SU-DHL-6 (cell line): ENCODE data around the gene MMAB.

ENCODE experiments used
- H2AFZ ChIP-seq: fragments of 200-600 bp; sonication (generic); 2 replicates; pipeline ENCODE4 v1.6.1; 2014; ENCODE audit warnings: low read depth, mild to moderate bottlenecking, moderate library complexity, mixed read lengths, antibody characterized with exemption, low read length; ENCODE audit not compliant: severe bottlenecking
- H3F3A ChIP-seq: fragments of 200-600 bp; shearing (Covaris generic); 2 replicates; pipeline ENCODE4 v1.6.0; 2016; ENCODE audit warnings: antibody characterized with exemption, mild to moderate bottlenecking; ENCODE audit not compliant: insufficient read depth
- H3K27ac ChIP-seq: fragments of 200-600 bp; sonication (generic); 2 replicates; pipeline ENCODE4 v1.5.1; 2016; ENCODE audit warnings: low read depth, mild to moderate bottlenecking, low read length, moderate library complexity, mixed read lengths
- H3K27me3 ChIP-seq: fragments of 200-600 bp; sonication (generic), shearing (Covaris generic); 2 replicates; pipeline ENCODE4 v1.6.0; 2014; ENCODE audit warnings: mild to moderate bottlenecking, low read length
- H3K36me3 ChIP-seq: fragments of 200-600 bp; sonication (generic); 2 replicates; pipeline ENCODE4 v1.6.1; 2014; ENCODE audit warnings: mild to moderate bottlenecking, low read length, mixed read lengths
- H3K4me2 ChIP-seq: fragments of 300-600, 200-600 bp; shearing (Covaris generic), sonication (generic); 2 replicates; pipeline ENCODE4 v1.6.0; 2014; ENCODE audit warnings: low read length, low read depth, mild to moderate bottlenecking; ENCODE audit not compliant: poor library complexity, severe bottlenecking
- H3K4me3 ChIP-seq: fragments of 200-600 bp; sonication (generic); 2 replicates; pipeline ENCODE4 v1.5.1; 2014; ENCODE audit warnings: antibody characterized with exemption, low read length, mild to moderate bottlenecking, mixed read lengths; ENCODE audit not compliant: insufficient read depth, poor library complexity, severe bottlenecking
- H3K79me2 ChIP-seq: fragments of 200-600 bp; sonication (generic); 2 replicates; pipeline ENCODE4 v1.6.1; 2014; ENCODE audit warnings: mild to moderate bottlenecking, low read length, moderate library complexity; ENCODE audit not compliant: insufficient read depth
- H3K9ac ChIP-seq: fragments of 200-600 bp; sonication (generic); 2 replicates; pipeline ENCODE4 v1.7.0; 2014; ENCODE audit warnings: mild to moderate bottlenecking, low read length
- H3K9me2 ChIP-seq: fragments of 200-600 bp; sonication (generic); replicated peaks from 2 replicates; pipeline ENCODE4 v1.6.1; 2014; ENCODE audit warnings: low read length; ENCODE audit not compliant: insufficient read depth
- H3K9me3 ChIP-seq: fragments of 200-600 bp; sonication (generic); 2 replicates; pipeline ENCODE4 v1.6.1; 2014; ENCODE audit warnings: low read length, mixed read lengths; ENCODE audit not compliant: insufficient read depth
- H4K20me1 ChIP-seq: fragments of 200-600 bp; sonication (generic); 2 replicates; pipeline ENCODE4 v1.6.1; 2014; ENCODE audit warnings: low read depth, mild to moderate bottlenecking, antibody characterized with exemption, low read length, moderate library complexity, mixed read lengths
- CTCF ChIP-seq: fragments of 200-600 bp; sonication (generic); IDR thresholded peaks from one replicate; pipeline ENCODE4 v1.5.1; 2017; ENCODE audit warnings: antibody characterized with exemption, mild to moderate bottlenecking, low read length, moderate library complexity; ENCODE audit not compliant: insufficient read depth, poor library complexity, severe bottlenecking
- EZH2phosphoT487 ChIP-seq: fragments of 200-600 bp; sonication (generic), shearing (Covaris generic); conservative IDR thresholded peaks from 2 replicates; pipeline ENCODE4 v1.6.1; 2018; ENCODE audit warnings: mild to moderate bottlenecking, antibody characterized with exemption, low read length, moderate library complexity, mixed read lengths

Gene MMAB

DNA sequence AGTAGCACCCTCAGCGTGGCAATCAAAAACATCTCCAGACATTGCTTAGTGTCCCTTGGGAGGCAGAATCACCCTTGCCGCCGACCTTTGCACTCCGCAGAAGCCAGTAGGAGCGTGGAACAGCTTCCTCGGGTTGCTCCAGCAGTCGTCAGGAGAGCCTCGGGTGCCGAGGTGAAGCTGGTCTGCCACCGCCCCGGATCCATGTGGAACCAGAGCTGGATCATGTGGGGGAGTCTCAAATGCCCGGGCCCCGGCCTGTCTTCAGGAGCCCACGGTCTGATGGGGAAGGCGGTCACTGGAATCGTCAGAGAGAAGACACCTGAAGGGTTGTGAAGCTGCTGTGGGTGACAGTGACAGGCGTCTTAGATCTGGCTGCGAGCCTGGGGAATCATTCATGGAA is 14.6 kb upstream of the MMAB start:
- no peaks in the 10 kb centered on the region for H3K9me3 ChIP-seq
- H3K36me3 ChIP-seq: no peaks in the 10 kb centered on the region
- H3K9me2 ChIP-seq: no peaks in the 10 kb centered on the region
- H4K20me1 ChIP-seq: no peaks in the 10 kb centered on the region
- TF ChIP-seq EZH2phosphoT487 (no peak), CTCF (no peak)
- no peaks in the 10 kb centered on the region for H3F3A ChIP-seq
- H2AFZ ChIP-seq: no peak overlapping the region
- H3K27me3 ChIP-seq: no peaks in the 10 kb centered on the region
- H3K9ac ChIP-seq: no peak overlapping the region
- H3K4me2 ChIP-seq: no peak overlapping the region
- H3K79me2 ChIP-seq: no peaks in the 10 kb centered on the region
- H3K27ac ChIP-seq: no peak overlapping the region
- H3K4me3 ChIP-seq: no peak overlapping the region

GRCh38 chr12:109586385-109587296 is 13.3 kb upstream of the MMAB start:
- H3K9me2 ChIP-seq: no peaks in the 10 kb centered on the region
- H4K20me1 ChIP-seq: no peaks in the 10 kb centered on the region
- H3K79me2 ChIP-seq: no peaks in the 10 kb centered on the region
- H3K9me3 ChIP-seq: no peaks in the 10 kb centered on the region
- H3K4me3 ChIP-seq: no peak overlapping the region
- no peaks in the 10 kb centered on the region for H3F3A ChIP-seq
- no peaks in the 10 kb centered on the region for H3K36me3 ChIP-seq
- H3K27me3 ChIP-seq: no peaks in the 10 kb centered on the region
- no peak overlapping the region for H3K4me2 ChIP-seq
- no peak overlapping the region for H3K27ac ChIP-seq
- no peak overlapping the region for H3K9ac ChIP-seq
- no peak for TF ChIP-seq CTCF
- no peak for TF ChIP-seq EZH2phosphoT487
- H2AFZ ChIP-seq: no peak overlapping the region

DNA sequence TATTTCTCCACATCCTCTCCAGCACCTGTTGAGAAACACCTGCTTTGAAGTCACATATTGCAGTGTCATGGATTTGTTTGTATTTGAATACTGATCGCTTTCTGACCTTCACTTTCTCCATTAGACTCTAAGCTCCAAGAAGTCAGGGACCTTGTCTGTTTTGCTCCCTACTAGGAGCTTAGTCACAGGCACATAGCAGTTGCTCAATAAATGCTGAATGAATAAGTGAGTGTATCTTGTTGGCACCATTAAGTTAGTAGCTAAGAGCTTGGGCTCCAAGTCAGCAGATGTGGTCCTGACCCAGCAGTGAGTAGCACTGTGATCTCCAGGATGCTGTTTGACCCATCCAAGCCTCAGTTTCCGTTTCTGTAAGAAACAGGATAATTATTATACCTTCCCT is 10.4 kb upstream of the MMAB start:
- H3K27ac ChIP-seq: no peak overlapping the region
- H3K9me2 ChIP-seq: no peaks in the 10 kb centered on the region
- no peak for TF ChIP-seq EZH2phosphoT487
- no peak for TF ChIP-seq CTCF
- H2AFZ ChIP-seq: no peak overlapping the region
- no peaks in the 10 kb centered on the region for H3K36me3 ChIP-seq
- H3K9ac ChIP-seq: no peak overlapping the region
- H3K79me2 ChIP-seq: no peaks in the 10 kb centered on the region
- no peaks in the 10 kb centered on the region for H3K27me3 ChIP-seq
- H3F3A ChIP-seq: no peaks in the 10 kb centered on the region
- H3K4me2 ChIP-seq: no peak overlapping the region
- no peaks in the 10 kb centered on the region for H4K20me1 ChIP-seq
- H3K9me3 ChIP-seq: no peaks in the 10 kb centered on the region
- H3K4me3 ChIP-seq: no peak overlapping the region
